Neutrophil (primary cell): Measurements from ENCODE around the gene ENPP5.

ENCODE experiments used
- H3K27ac ChIP-seq: fragments of 200-600 bp; sonication (generic); 2 replicates; pipeline ENCODE4 v1.5.1; 2016; ENCODE audit warnings: mild to moderate bottlenecking, moderate library complexity
- H3K27me3 ChIP-seq: fragments of 200-600 bp; sonication (generic); 2 replicates; pipeline ENCODE4 v1.6.0; 2016; ENCODE audit warnings: mild to moderate bottlenecking
- H3K36me3 ChIP-seq: fragments of 200-600 bp; sonication (generic); 2 replicates; pipeline ENCODE4 v1.5.1; 2017
- H3K4me1 ChIP-seq, 2 experiments: fragments of 200-600 bp in 1 of 2; sonication (generic) in 1 of 2; 1 replicate in 1 of 2; 2 replicates in 1 of 2; pipeline versions ENCODE4 v1.5.1 to v1.6.1; 2013 to 2016; ENCODE audit warnings: low read depth in 1 of 2, low read length in 1 of 2, mild to moderate bottlenecking in 1 of 2, moderate library complexity in 1 of 2; ENCODE audit not compliant: control insufficient read depth in 1 of 2, insufficient read depth in 1 of 2
- H3K4me3 ChIP-seq, 2 experiments: fragments of 200-600 bp in 1 of 2; sonication (generic) in 1 of 2; 1 replicate in 1 of 2; 2 replicates in 1 of 2; pipeline ENCODE4 v1.5.1; 2013 to 2016; ENCODE audit warnings: low read depth in 1 of 2, low read length in 1 of 2, mild to moderate bottlenecking in 1 of 2, moderate library complexity in 1 of 2
- H3K9me3 ChIP-seq: fragments of 200-600 bp; sonication (generic); 2 replicates; pipeline ENCODE4 v1.5.1; 2016
- TF ChIP-seq, protein P1 (sequence below): fragments of 200-600 bp; sonication (generic); IDR thresholded peaks from 2 replicates; pipeline ENCODE4 v1.5.1; 2016; ENCODE audit warnings: antibody characterized with exemption

ENPP5 gene

DNA sequence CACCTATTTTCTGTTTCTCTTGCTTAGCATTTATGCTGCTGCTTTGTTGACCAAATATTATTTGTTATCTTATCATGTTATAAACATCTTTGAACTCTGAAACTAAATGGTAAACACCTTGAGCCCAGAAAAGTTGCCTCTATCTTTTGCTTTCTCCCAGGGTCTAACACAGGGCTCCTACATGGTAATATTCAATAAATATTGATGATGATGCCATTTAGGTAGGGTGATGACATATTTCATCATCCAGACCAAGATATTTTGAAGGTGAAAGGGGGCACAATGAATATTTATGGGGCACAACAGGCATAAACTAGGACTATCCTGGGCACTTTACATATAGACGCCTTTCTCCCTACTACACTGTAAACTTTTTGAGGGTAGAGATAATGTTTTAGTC is 52.6 kb downstream of the ENPP5 start:
- no peak overlapping the region for H3K27ac ChIP-seq
- H3K4me1 ChIP-seq: peaks cover 3 to 11% of the 10 kb centered on the region in 2 experiments
- TF ChIP-seq, protein P1, sequence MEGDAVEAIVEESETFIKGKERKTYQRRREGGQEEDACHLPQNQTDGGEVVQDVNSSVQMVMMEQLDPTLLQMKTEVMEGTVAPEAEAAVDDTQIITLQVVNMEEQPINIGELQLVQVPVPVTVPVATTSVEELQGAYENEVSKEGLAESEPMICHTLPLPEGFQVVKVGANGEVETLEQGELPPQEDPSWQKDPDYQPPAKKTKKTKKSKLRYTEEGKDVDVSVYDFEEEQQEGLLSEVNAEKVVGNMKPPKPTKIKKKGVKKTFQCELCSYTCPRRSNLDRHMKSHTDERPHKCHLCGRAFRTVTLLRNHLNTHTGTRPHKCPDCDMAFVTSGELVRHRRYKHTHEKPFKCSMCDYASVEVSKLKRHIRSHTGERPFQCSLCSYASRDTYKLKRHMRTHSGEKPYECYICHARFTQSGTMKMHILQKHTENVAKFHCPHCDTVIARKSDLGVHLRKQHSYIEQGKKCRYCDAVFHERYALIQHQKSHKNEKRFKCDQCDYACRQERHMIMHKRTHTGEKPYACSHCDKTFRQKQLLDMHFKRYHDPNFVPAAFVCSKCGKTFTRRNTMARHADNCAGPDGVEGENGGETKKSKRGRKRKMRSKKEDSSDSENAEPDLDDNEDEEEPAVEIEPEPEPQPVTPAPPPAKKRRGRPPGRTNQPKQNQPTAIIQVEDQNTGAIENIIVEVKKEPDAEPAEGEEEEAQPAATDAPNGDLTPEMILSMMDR: no peak
- H3K4me3 ChIP-seq: no peak overlapping the region
- no peaks in the 10 kb centered on the region for H3K27me3 ChIP-seq
- no peaks in the 10 kb centered on the region for H3K36me3 ChIP-seq
- no peaks in the 10 kb centered on the region for H3K9me3 ChIP-seq

- TF ChIP-seq, protein P1: no peak
Observed at GRCh38 chr6:46116289-46116688, 54.5 kb downstream of the ENPP5 start.

GRCh38 chr6:46115634-46116033 is 55.1 kb downstream of the ENPP5 start:
- H3K36me3 ChIP-seq: no peaks in the 10 kb centered on the region
- no peak overlapping the region for H3K27ac ChIP-seq
- no peaks in the 10 kb centered on the region for H3K27me3 ChIP-seq
- no peak overlapping the region for H3K4me3 ChIP-seq
- no peaks in the 10 kb centered on the region for H3K9me3 ChIP-seq
- H3K4me1 ChIP-seq: peaks cover 3 to 11% of the 10 kb centered on the region in 2 experiments
- TF ChIP-seq, protein P1: no peak

More at GRCh38 chr6:46116289-46116688, 54.5 kb downstream of the ENPP5 start:
- Histone ChIP-seq H3K9me3 (no peaks in the 10 kb centered on the region), H3K4me1 (peaks cover 3 to 11% of the 10 kb centered on the region in 2 experiments), H3K36me3 (no peaks in the 10 kb centered on the region), H3K4me3 (no peak overlapping the region), H3K27me3 (no peaks in the 10 kb centered on the region), H3K27ac (no peak overlapping the region)

GRCh38 chr6:46113370-46113769 is 57.4 kb downstream of the ENPP5 start:
- H3K27ac ChIP-seq: no peak overlapping the region
- no peaks in the 10 kb centered on the region for H3K4me1 ChIP-seq
- H3K9me3 ChIP-seq: no peaks in the 10 kb centered on the region
- TF ChIP-seq, protein P1: no peak
- no peak overlapping the region for H3K4me3 ChIP-seq
- H3K27me3 ChIP-seq: no peaks in the 10 kb centered on the region
- no peaks in the 10 kb centered on the region for H3K36me3 ChIP-seq
